PC-9 (cell line): ENCODE data around the gene CASKIN1.

Experiments used
- CTCF ChIP-seq: fragments of 200-600 bp; sonication (generic); conservative IDR thresholded peaks from 2 replicates; pipeline ENCODE4 v1.6.1; 2017; ENCODE audit warnings: mixed run types, antibody characterized with exemption, mild to moderate bottlenecking, moderate library complexity
- EZH2 ChIP-seq: fragments of 200-600 bp; sonication (generic); IDR thresholded peaks from 2 replicates; pipeline ENCODE4 v1.8.0; 2017; ENCODE audit warnings: antibody characterized with exemption, low read depth

GRCh38 chr16:2190659-2191445, 5.6 kb downstream of the CASKIN1 start:
- TF ChIP-seq CTCF (no peak), EZH2 (no peak)
